CD4-positive, CD25-positive, alpha-beta regulatory T cell (primary cell): ENCODE measurements around the gene RASGRF2. TPM values are rescaled to one million over a fixed set of nuclear protein-coding genes. Genes with fewer than 3 reads are reported as not detected.
"Not testable (repeated sequence)": the region's sequence is repeated elsewhere in the genome, so short reads cannot be mapped to it uniquely, and the experiment has no call there.

Experiments used
- ATAC-seq, 2 donors: fragments of 150-1000 bp; cut with Tn5 transposase; one replicate each; pipeline ENCODE4 v1.10.0; 2021; ENCODE audit warnings: low read depth in 2 of 2, moderate number of reproducible peaks in 2 of 2, moderate library complexity in 1 of 2
- DNase-seq, 3 donors: peaks; one replicate each; pipeline versions ENCODE4 v3.0.0 to v3.0.0-alpha.2; 2012 to 2022; ENCODE audit warnings: mixed read lengths in 1 of 3
- H3K27ac ChIP-seq: one replicate; pipeline ENCODE4 v1.7.0; 2013; ENCODE audit warnings: mild to moderate bottlenecking, low read length; ENCODE audit not compliant: insufficient read depth, poor library complexity, severe bottlenecking
- H3K27me3 ChIP-seq: one replicate; pipeline ENCODE4 v1.7.0; 2013; ENCODE audit warnings: low read length; ENCODE audit not compliant: control insufficient read depth, insufficient read depth
- H3K36me3 ChIP-seq: one replicate; pipeline ENCODE4 v1.7.0; 2013; ENCODE audit warnings: mild to moderate bottlenecking, low read length, moderate library complexity; ENCODE audit not compliant: control insufficient read depth, insufficient read depth
- H3K4me1 ChIP-seq: 2 replicates; pipeline ENCODE4 v1.7.0; 2013; ENCODE audit warnings: mild to moderate bottlenecking, low read length; ENCODE audit not compliant: insufficient read depth, control insufficient read depth, poor library complexity, severe bottlenecking
- H3K4me3 ChIP-seq: one replicate; pipeline ENCODE4 v1.7.0; 2013; ENCODE audit warnings: low read depth, mild to moderate bottlenecking, low read length, moderate library complexity
- H3K9me3 ChIP-seq, 2 experiments: 1 replicate in 1 of 2; 2 replicates in 1 of 2; pipeline ENCODE4 v1.7.0; 2013; ENCODE audit warnings: low read length in 2 of 2, mild to moderate bottlenecking in 1 of 2, moderate library complexity in 1 of 2; ENCODE audit not compliant: control insufficient read depth in 2 of 2
- H3K27ac Mint-ChIP-seq, 3 donors: one replicate each; pipeline ENCODE4 v1.8.0; 2020 to 2022; ENCODE audit warnings: mild to moderate bottlenecking in 3 of 3, mixed read lengths in 3 of 3, moderate library complexity in 2 of 3
- H3K27me3 Mint-ChIP-seq: one replicate; pipeline ENCODE4 v1.8.0; 2022; ENCODE audit warnings: mild to moderate bottlenecking, mixed read lengths
- H3K36me3 Mint-ChIP-seq: one replicate; pipeline ENCODE4 v1.8.0; 2020; ENCODE audit warnings: mixed read lengths
- H3K4me1 Mint-ChIP-seq, 4 donors: one replicate each; pipeline ENCODE4 v1.8.0; 2020 to 2022; ENCODE audit warnings: mixed read lengths in 4 of 4, mild to moderate bottlenecking in 1 of 4
- H3K4me3 Mint-ChIP-seq, 4 donors: one replicate each; pipeline ENCODE4 v1.8.0; 2020 to 2022; ENCODE audit warnings: mild to moderate bottlenecking in 4 of 4, mixed read lengths in 4 of 4, moderate library complexity in 3 of 4
- H3K9me3 Mint-ChIP-seq, 7 donors: one replicate each; pipeline ENCODE4 v1.8.0; 2020 to 2022; ENCODE audit warnings: mixed read lengths in 7 of 7, mild to moderate bottlenecking in 3 of 7, moderate library complexity in 2 of 7
- polyA plus RNA-seq, 4 donors: library from polyadenylated mRNA; unstranded; fragments of 300-500 nt; fragmentation: Illumina TruSeq; gene quantifications; one replicate each; pipeline ENCODE4 v1.2.3, GENCODE V29; 2021
- total RNA-seq: library from RNA; stranded (reverse); gene quantifications from one replicate; pipeline ENCODE4 v1.2.3, GENCODE V29; 2022

Gene RASGRF2
- total and polyA plus RNA-seq, 5 donors from 2014 or later, result 3.9 to 10.3 (median 8.9) TPM

DNA sequence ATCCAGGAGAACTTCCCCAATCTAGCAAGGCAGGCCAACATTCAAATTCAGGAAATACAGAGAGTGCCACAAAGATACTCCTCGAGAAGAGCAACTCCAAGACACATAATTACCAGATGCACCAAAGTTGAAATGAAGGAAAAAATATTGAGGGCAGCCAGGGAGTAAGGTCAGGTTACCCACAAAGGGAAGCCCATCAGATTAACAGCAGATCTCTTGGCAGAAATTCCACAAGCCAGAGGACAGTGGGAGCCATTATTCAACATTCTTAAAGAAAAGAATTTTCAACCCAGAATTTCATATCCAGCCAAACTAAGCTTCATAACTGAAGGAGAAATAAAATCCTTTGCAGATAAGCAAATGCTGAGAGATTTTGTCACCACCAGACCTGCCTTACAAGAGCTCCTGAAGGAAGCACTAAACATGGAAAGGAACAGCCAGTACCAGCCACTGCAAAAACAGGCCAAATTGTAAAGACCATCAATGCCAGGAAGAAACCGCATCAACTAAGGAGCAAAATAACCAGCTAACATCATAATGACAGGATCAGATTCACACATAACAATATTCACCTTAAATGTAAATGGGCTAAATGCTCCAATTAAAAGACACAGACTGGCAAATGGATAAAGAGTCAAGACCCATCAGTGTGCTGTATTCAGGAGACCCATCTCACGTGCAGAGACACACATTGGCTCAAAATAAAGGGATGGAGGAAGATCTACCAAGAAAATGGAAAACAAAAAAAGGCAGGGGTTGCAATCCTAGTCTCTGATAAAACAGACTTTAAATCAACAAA, 70.3 kb downstream of the RASGRF2 start:
- H3K9me3 ChIP-seq, H3K36me3 ChIP-seq, DNase-seq, H3K27ac Mint-ChIP-seq, ATAC-seq, H3K36me3 Mint-ChIP-seq, H3K4me3 Mint-ChIP-seq, H3K27ac ChIP-seq, H3K27me3 ChIP-seq, H3K4me1 ChIP-seq, H3K4me3 ChIP-seq: not testable (repeated sequence)
- Mint-ChIP-seq H3K4me1 (peaks cover 0 to 45% (median 6%) of the 10 kb centered on the region in 4 donors), H3K27me3 (peaks cover 31% of the 10 kb centered on the region), H3K9me3 (peaks cover 0 to 16% (median 5%) of the 10 kb centered on the region in 7 donors)

DNA sequence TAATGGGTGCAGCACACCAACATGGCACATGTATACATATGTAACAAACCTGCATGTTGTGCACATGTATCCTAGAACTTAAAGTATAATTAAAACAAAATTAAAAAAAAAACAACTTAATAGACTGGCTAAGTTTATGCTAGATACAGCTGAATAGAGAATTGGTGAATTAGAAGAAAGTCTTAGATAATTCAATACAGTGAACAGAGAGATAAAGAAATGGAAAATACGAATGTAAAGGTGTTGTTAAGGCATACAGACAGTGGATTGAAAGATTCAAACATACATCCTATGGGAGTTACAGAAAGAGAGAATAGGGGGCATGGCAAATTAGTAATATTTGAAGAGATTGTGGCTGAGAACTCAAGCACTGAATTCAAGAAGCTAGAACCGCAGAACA, 75.4 kb downstream of the RASGRF2 start:
- Mint-ChIP-seq H3K9me3 (peaks cover 0 to 16% (median 3%) of the 10 kb centered on the region in 7 donors), H3K36me3 (no peaks in the 10 kb centered on the region), H3K27me3 (peaks cover 33% of the 10 kb centered on the region), H3K27ac (no peak overlapping the region), H3K4me3 (no peak overlapping the region), H3K4me1 (peaks cover 0 to 18% (median 3%) of the 10 kb centered on the region in 4 donors)
- no peak for DNase-seq
- Histone ChIP-seq H3K27me3 (no peaks in the 10 kb centered on the region), H3K27ac (no peak overlapping the region), H3K4me3 (no peak overlapping the region), H3K36me3 (no peaks in the 10 kb centered on the region), H3K9me3 (peaks cover 0 to 2% of the 10 kb centered on the region in 2 experiments), H3K4me1 (no peaks in the 10 kb centered on the region)
- no peak for ATAC-seq

DNA sequence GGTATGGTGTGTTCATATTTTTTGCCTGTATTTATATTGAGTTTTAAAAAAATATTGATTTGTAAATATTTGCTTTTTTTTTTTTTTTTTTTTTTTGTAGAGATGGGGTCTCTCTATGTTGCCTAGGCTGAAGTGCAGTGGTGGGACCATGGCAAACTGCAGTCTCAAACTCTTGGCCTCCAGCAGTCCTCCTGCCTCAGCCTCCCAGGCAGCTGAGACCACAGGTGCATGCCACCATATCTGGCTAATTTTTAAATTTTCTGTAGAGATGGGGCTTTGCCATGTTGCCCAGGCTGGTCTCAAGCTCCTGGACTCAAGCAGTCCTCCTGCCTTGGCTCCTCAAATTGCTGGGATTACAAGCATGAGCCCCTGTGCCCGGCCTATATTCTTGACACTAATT, 78.3 kb downstream of the RASGRF2 start:
- H3K27ac ChIP-seq, result no peak overlapping the region
- DNase-seq (no peak), ATAC-seq (no peak)
- peaks cover 23% of the 10 kb centered on the region for H3K27me3 Mint-ChIP-seq
- peaks cover 2 to 30% (median 4%) of the 10 kb centered on the region in 4 donors for H3K4me1 Mint-ChIP-seq
- H3K9me3 ChIP-seq, result peaks cover 0 to 2% of the 10 kb centered on the region in 2 experiments
- H3K27ac Mint-ChIP-seq, result no peak overlapping the region
- H3K27me3 ChIP-seq, result no peaks in the 10 kb centered on the region
- peaks cover 0 to 12% (median 2%) of the 10 kb centered on the region in 7 donors for H3K9me3 Mint-ChIP-seq
- H3K4me3 ChIP-seq, result no peak overlapping the region
- H3K36me3 Mint-ChIP-seq, result peaks cover under 1% of the 10 kb centered on the region
- H3K36me3 ChIP-seq, result no peaks in the 10 kb centered on the region
- H3K4me1 ChIP-seq, result no peaks in the 10 kb centered on the region
- H3K4me3 Mint-ChIP-seq, result no peak overlapping the region

DNA sequence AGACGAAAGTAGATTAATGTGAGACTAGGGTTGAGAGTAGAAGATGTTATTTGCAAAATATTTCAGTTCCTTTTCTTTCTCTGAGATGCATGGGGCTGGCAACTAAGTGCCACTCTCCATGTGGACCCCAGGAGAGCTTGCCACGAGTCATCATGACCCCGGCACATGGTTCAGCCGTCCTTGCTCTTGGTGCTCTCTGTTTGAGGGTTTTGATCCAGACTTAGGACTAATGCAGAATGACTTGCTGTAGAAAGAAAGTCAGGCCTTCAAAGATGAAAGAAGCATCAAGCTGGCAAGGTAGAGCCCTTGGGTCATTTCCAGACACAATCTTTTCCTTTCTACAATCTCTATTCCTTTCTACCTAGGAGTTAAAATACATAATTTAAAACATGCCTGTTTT, 84.7 kb downstream of the RASGRF2 start:
- no peak for ATAC-seq

DNA sequence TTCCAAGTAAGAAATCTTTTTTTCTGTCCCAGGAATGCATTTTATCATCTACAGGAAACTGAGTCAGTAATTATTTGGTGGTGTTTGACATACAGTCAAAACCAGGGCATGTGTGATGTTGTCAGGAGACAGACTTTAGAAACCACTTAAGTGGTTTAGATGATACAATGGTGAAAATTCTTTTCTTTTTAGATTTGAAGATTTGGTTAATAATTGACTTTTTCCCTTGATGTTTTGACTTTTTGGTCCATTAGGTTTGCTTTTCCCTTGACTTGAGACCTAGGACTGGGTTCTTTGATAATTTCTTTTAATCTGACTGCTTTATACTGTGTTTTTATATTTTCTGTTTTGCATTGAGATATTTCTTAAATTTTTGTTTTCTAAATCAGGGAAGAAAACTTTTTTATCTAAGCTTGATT, 85.2 kb downstream of the RASGRF2 start:
- H3K36me3 Mint-ChIP-seq, result peaks cover 35% of the 10 kb centered on the region

More for the DNA sequence above, 84.7 kb downstream of the RASGRF2 start:
- H3K4me1 ChIP-seq, result no peaks in the 10 kb centered on the region
- H3K4me3 ChIP-seq, result no peak overlapping the region
- Mint-ChIP-seq H3K36me3 (peaks cover 35% of the 10 kb centered on the region), H3K9me3 (peaks cover 0 to 1% (median 0%) of the 10 kb centered on the region in 7 donors), H3K27ac (no peak overlapping the region), H3K4me3 (no peak overlapping the region), H3K27me3 (peaks cover 17% of the 10 kb centered on the region), H3K4me1 (peaks cover 0 to 62% (median 10%) of the 10 kb centered on the region in 4 donors)
- DNase-seq, result no peak
- H3K9me3 ChIP-seq, result no peaks in the 10 kb centered on the region
- H3K27me3 ChIP-seq, result peaks cover 3% of the 10 kb centered on the region
- H3K36me3 ChIP-seq, result peaks cover 5% of the 10 kb centered on the region
- no peak overlapping the region for H3K27ac ChIP-seq

DNA sequence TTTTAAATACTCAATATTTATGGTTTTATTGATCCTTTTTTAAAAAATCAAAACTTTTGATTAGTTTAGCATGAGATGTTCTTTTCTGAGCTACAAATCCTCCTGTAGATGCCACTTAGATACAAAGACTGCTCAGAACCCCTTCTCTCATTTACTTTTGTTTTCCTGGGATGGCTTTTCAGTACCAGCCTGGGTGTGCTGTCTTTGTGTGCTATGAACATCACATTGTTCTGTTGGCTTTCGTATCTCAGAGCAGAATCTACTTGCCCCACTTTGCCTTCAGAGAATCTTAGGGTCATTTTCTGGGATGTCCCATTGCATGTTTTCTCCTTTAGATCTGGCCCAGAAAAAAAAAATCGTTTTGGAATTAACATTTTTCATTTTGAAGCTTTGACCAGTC, 85.9 kb downstream of the RASGRF2 start:
- H3K4me3 ChIP-seq, result no peak overlapping the region
- no peak overlapping the region for H3K4me3 Mint-ChIP-seq
- peak overlapping the region in 2 of 3 donors; percentile 40 to 45 for H3K27ac Mint-ChIP-seq
- DNase-seq (no peak), ATAC-seq (no peak)
- H3K36me3 Mint-ChIP-seq, result peaks cover 37% of the 10 kb centered on the region
- no peaks in the 10 kb centered on the region for H3K9me3 ChIP-seq
- peaks cover 14% of the 10 kb centered on the region for H3K27me3 Mint-ChIP-seq
- no peak overlapping the region for H3K27ac ChIP-seq
- H3K4me1 Mint-ChIP-seq, result peaks cover 3 to 60% (median 10%) of the 10 kb centered on the region in 4 donors
- H3K4me1 ChIP-seq, result no peaks in the 10 kb centered on the region
- peaks cover 5% of the 10 kb centered on the region for H3K36me3 ChIP-seq
- peaks cover 3% of the 10 kb centered on the region for H3K27me3 ChIP-seq
- peaks cover 0 to 1% (median 0%) of the 10 kb centered on the region in 7 donors for H3K9me3 Mint-ChIP-seq

More for the DNA sequence above, 85.2 kb downstream of the RASGRF2 start:
- no peak overlapping the region for H3K4me3 ChIP-seq
- H3K27ac ChIP-seq, result no peak overlapping the region
- Mint-ChIP-seq H3K4me1 (peaks cover 0 to 63% (median 10%) of the 10 kb centered on the region in 4 donors), H3K9me3 (peaks cover 0 to 1% (median 0%) of the 10 kb centered on the region in 7 donors), H3K27me3 (peaks cover 17% of the 10 kb centered on the region), H3K27ac (no peak overlapping the region), H3K4me3 (no peak overlapping the region)
- H3K36me3 ChIP-seq, result peaks cover 5% of the 10 kb centered on the region
- H3K4me1 ChIP-seq, result no peaks in the 10 kb centered on the region
- ATAC-seq (no peak), DNase-seq (no peak)
- no peaks in the 10 kb centered on the region for H3K9me3 ChIP-seq
- H3K27me3 ChIP-seq, result peaks cover 3% of the 10 kb centered on the region

DNA sequence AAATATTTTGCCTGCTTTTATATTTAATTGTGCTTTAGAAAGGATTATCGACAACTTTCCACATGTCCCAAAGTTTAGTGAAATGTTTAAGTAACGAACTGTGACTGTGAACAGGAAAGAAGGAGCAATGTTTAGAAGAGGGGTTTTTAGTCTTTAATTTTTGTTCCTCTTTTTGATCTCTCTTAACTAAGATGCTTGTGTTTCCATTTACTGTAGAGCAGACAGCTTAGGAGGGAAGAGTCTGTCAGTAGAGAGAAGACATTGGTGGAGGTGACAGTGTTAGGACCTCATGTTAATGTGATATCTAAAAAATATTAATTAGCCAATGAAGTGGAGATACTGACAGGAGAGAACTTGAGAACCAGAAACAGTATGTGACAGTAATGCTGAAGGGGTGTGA, 92.2 kb downstream of the RASGRF2 start:
- no peak for ATAC-seq
- H3K9me3 Mint-ChIP-seq, result peaks cover 0 to 4% (median 0%) of the 10 kb centered on the region in 7 donors
- peaks cover 0 to 37% (median 13%) of the 10 kb centered on the region in 4 donors for H3K4me1 Mint-ChIP-seq
- no peak for DNase-seq
- H3K36me3 ChIP-seq, result peaks cover 5% of the 10 kb centered on the region
- H3K27ac ChIP-seq, result no peak overlapping the region
- peaks cover 18% of the 10 kb centered on the region for H3K36me3 Mint-ChIP-seq
- H3K27ac Mint-ChIP-seq, result peak overlapping the region in 1 of 3 donors; percentile 73
- no peak overlapping the region for H3K4me3 ChIP-seq
- no peaks in the 10 kb centered on the region for H3K9me3 ChIP-seq
- no peak overlapping the region for H3K4me3 Mint-ChIP-seq
- H3K27me3 ChIP-seq, result no peaks in the 10 kb centered on the region
- peaks cover 23% of the 10 kb centered on the region for H3K27me3 Mint-ChIP-seq
- no peaks in the 10 kb centered on the region for H3K4me1 ChIP-seq
